ENCODE measurements around the gene IPO4. TPM values are rescaled to one million over a fixed set of nuclear protein-coding genes. Genes with fewer than 3 reads are reported as not detected.

The IPO4 gene
- total RNA-seq, 2 donors from 2014 or later: 56.3 to 67.4 TPM

GRCh38 chr14:24146453-24146977 is 42.1 kb downstream of the IPO4 start, which contains the start of gene PSME2:
PSME2 (minus strand) TSS chr14:24146610; CDS start chr14:24146581, 29 bp downstream.
- Histone ChIP-seq H3K27ac (ENCODE audit: low read depth, low read length) (peak within 1 kb of the TSS; percentile 75), H3K4me1 (ENCODE audit: control insufficient read depth, insufficient read depth, low read length) (peaks cover 6% of the 10 kb centered on the region), H3K9ac (ENCODE audit: extremely low read depth, low read length, poor library complexity, severe bottlenecking) (peak within 1 kb of the TSS; percentile 66), H3K9me3 (ENCODE audit: control insufficient read depth, low read length) (no peaks in the 10 kb centered on the region), H3K4me3 (ENCODE audit: low read length) (peak within 1 kb of the TSS; percentile 98), H3K36me3 (ENCODE audit: control insufficient read depth, insufficient read depth, low read length) (peaks cover 51% of the 10 kb centered on the region), H3K27me3 (ENCODE audit: control insufficient read depth, insufficient read depth, low read length, poor library complexity, severe bottlenecking) (no peaks in the 10 kb centered on the region)
- TF ChIP-seq CTCF (conservative IDR thresholded peaks at IDR 0.05): peak; percentile 19
- WGBS, 2 experiments (ENCODE audit: insufficient coverage in 1 of 2, insufficient read length in 1 of 2): 0% methylated on average over 6 to 22 of the region's 25 CpGs
- H3K4me3 Mint-ChIP-seq: peak within 1 kb of the TSS; percentile 92
- H3K27ac Mint-ChIP-seq: peak within 1 kb of the TSS; percentile 98
- no peaks in the 10 kb centered on the region for H3K9me3 Mint-ChIP-seq
- H3K4me1 Mint-ChIP-seq: peaks cover 20% of the 10 kb centered on the region
- peak; percentile 99 for DNase-seq
- H3K36me3 Mint-ChIP-seq (ENCODE audit: low read depth): peaks cover 43% of the 10 kb centered on the region
- no peaks in the 10 kb centered on the region for H3K27me3 Mint-ChIP-seq (ENCODE audit: insufficient read depth)

GRCh38 chr14:24145690-24146452 is 42.7 kb downstream of the IPO4 start:
- Histone ChIP-seq H3K4me3 (ENCODE audit: low read length) (peak overlapping the region; percentile 98), H3K9me3 (ENCODE audit: control insufficient read depth, low read length) (no peaks in the 10 kb centered on the region), H3K4me1 (ENCODE audit: control insufficient read depth, insufficient read depth, low read length) (peaks cover 6% of the 10 kb centered on the region), H3K9ac (ENCODE audit: extremely low read depth, low read length, poor library complexity, severe bottlenecking) (peak overlapping the region; percentile 43), H3K27me3 (ENCODE audit: control insufficient read depth, insufficient read depth, low read length, poor library complexity, severe bottlenecking) (no peaks in the 10 kb centered on the region), H3K27ac (ENCODE audit: low read depth, low read length) (peak overlapping the region; percentile 25), H3K36me3 (ENCODE audit: control insufficient read depth, insufficient read depth, low read length) (peaks cover 44% of the 10 kb centered on the region)
- DNase-seq: no peak
- peak overlapping the region; percentile 92 for H3K27ac Mint-ChIP-seq
- H3K27me3 Mint-ChIP-seq (ENCODE audit: insufficient read depth): no peaks in the 10 kb centered on the region
- H3K4me1 Mint-ChIP-seq: peaks cover 20% of the 10 kb centered on the region
- TF ChIP-seq CTCF (conservative IDR thresholded peaks at IDR 0.05): no peak
- H3K36me3 Mint-ChIP-seq (ENCODE audit: low read depth): peaks cover 37% of the 10 kb centered on the region
- 20 to 41% methylated on average over 4 to 9 of the region's 9 CpGs for WGBS, 2 experiments (ENCODE audit: insufficient coverage in 1 of 2, insufficient read length in 1 of 2)
- H3K4me3 Mint-ChIP-seq: peak overlapping the region; percentile 92
- no peaks in the 10 kb centered on the region for H3K9me3 Mint-ChIP-seq

GRCh38 chr14:24145219-24145618 is 43.4 kb downstream of the IPO4 start:
- Mint-ChIP-seq H3K27me3 (ENCODE audit: insufficient read depth) (no peaks in the 10 kb centered on the region), H3K27ac (no peak overlapping the region)
- no peak for DNase-seq

More at GRCh38 chr14:24145219-24145618, 43.4 kb downstream of the IPO4 start:
- Histone ChIP-seq H3K4me3 (ENCODE audit: low read length) (peak overlapping the region; percentile 98), H3K27me3 (ENCODE audit: control insufficient read depth, insufficient read depth, low read length, poor library complexity, severe bottlenecking) (no peaks in the 10 kb centered on the region), H3K36me3 (ENCODE audit: control insufficient read depth, insufficient read depth, low read length) (peaks cover 38% of the 10 kb centered on the region), H3K9me3 (ENCODE audit: control insufficient read depth, low read length) (no peaks in the 10 kb centered on the region), H3K4me1 (ENCODE audit: control insufficient read depth, insufficient read depth, low read length) (peaks cover 6% of the 10 kb centered on the region), H3K27ac (ENCODE audit: low read depth, low read length) (no peak overlapping the region), H3K9ac (ENCODE audit: extremely low read depth, low read length, poor library complexity, severe bottlenecking) (no peak overlapping the region)
- TF ChIP-seq CTCF (conservative IDR thresholded peaks at IDR 0.05): no peak
- Mint-ChIP-seq H3K36me3 (ENCODE audit: low read depth) (peaks cover 30% of the 10 kb centered on the region), H3K4me1 (peaks cover 20% of the 10 kb centered on the region), H3K9me3 (no peaks in the 10 kb centered on the region), H3K4me3 (peak overlapping the region; percentile 92)
- WGBS, 2 experiments (ENCODE audit: insufficient coverage in 1 of 2, insufficient read length in 1 of 2): 94% methylated on average over 2 of the region's 2 CpGs; no CpG with 5 or more reads in 1 of the 2 experiments

Data from endodermal cell (in vitro differentiated cells).